Endodermal cell (in vitro differentiated cells): ENCODE data around the gene SGCD. TPM values are rescaled to one million over a fixed set of nuclear protein-coding genes. Genes with fewer than 3 reads are reported as not detected.

Source experiments
- DNase-seq: peaks from one replicate; pipeline ENCODE4 v3.0.0-alpha.2; 2017
- H3K27ac ChIP-seq: 2 replicates; pipeline ENCODE4 v1.5.1; 2013; ENCODE audit warnings: mild to moderate bottlenecking, low read depth, low read length, moderate library complexity
- H3K27me3 ChIP-seq: 2 replicates; pipeline ENCODE4 v1.6.1; 2013; ENCODE audit warnings: mild to moderate bottlenecking, low read length, moderate library complexity; ENCODE audit not compliant: insufficient read depth, control insufficient read depth, poor library complexity, severe bottlenecking
- H3K36me3 ChIP-seq: 2 replicates; pipeline ENCODE4 v1.7.0; 2013; ENCODE audit warnings: mild to moderate bottlenecking, low read length, moderate library complexity; ENCODE audit not compliant: control insufficient read depth, insufficient read depth
- H3K4me1 ChIP-seq: one replicate; pipeline ENCODE4 v1.7.0; 2013; ENCODE audit warnings: low read length; ENCODE audit not compliant: control insufficient read depth, insufficient read depth
- H3K4me3 ChIP-seq: 2 replicates; pipeline ENCODE4 v1.5.1; 2013; ENCODE audit warnings: mild to moderate bottlenecking, low read length, moderate library complexity
- H3K9ac ChIP-seq: 2 replicates; pipeline ENCODE4 v1.6.1; 2013; ENCODE audit warnings: mild to moderate bottlenecking, low read length, moderate library complexity; ENCODE audit not compliant: poor library complexity, severe bottlenecking; ENCODE audit errors: extremely low read depth
- H3K9me3 ChIP-seq: 2 replicates; pipeline ENCODE4 v1.6.1; 2013; ENCODE audit warnings: mild to moderate bottlenecking, low read length, moderate library complexity; ENCODE audit not compliant: control insufficient read depth
- H3K27ac Mint-ChIP-seq: 2 replicates; pipeline ENCODE4 v1.8.0; 2020; ENCODE audit warnings: mixed read lengths
- H3K27me3 Mint-ChIP-seq: 2 replicates; pipeline ENCODE4 v1.8.0; 2021; ENCODE audit warnings: mild to moderate bottlenecking, mixed read lengths; ENCODE audit not compliant: insufficient read depth
- H3K36me3 Mint-ChIP-seq: 2 replicates; pipeline ENCODE4 v1.8.0; 2020; ENCODE audit warnings: low read depth, mixed read lengths
- H3K4me1 Mint-ChIP-seq: 2 replicates; pipeline ENCODE4 v1.8.0; 2020; ENCODE audit warnings: mixed read lengths
- H3K4me3 Mint-ChIP-seq: 2 replicates; pipeline ENCODE4 v1.8.0; 2020; ENCODE audit warnings: mild to moderate bottlenecking, moderate library complexity, mixed read lengths
- H3K9me3 Mint-ChIP-seq: 2 replicates; pipeline ENCODE4 v1.8.0; 2020; ENCODE audit warnings: mild to moderate bottlenecking, mixed read lengths
- CTCF ChIP-seq: fragments of 200-600 bp; sonication (generic); conservative IDR thresholded peaks from 2 replicates; pipeline ENCODE4 v1.5.0; 2021; ENCODE audit warnings: antibody characterized with exemption, mild to moderate bottlenecking
- WGBS, 2 experiments: methylation state at CpG; one replicate each; pipeline versions ENCODE4 v1.1.5 to v1.1.7; 2013; ENCODE audit warnings: missing lambda C conversion rate in 2 of 2, mixed read lengths in 1 of 2; ENCODE audit not compliant: insufficient coverage in 1 of 2, insufficient read length in 1 of 2; 5-methylcytosine and 5-hydroxymethylcytosine counted together
- total RNA-seq, 2 donors: library from RNA; stranded (reverse); fragmentation: NEBNext Ultra II Directional in 1 of 2; extraction: Animal tissue kit (Norgen Biotek cat#: 25700) in 1 of 2; gene quantifications; 2 replicates in 1 of 2; 3 replicates in 1 of 2; pipeline ENCODE4 v1.2.1, GENCODE V29; 2021

SGCD gene
- total RNA-seq, 2 donors from 2014 or later = 0.04 to 0.42 TPM

DNA sequence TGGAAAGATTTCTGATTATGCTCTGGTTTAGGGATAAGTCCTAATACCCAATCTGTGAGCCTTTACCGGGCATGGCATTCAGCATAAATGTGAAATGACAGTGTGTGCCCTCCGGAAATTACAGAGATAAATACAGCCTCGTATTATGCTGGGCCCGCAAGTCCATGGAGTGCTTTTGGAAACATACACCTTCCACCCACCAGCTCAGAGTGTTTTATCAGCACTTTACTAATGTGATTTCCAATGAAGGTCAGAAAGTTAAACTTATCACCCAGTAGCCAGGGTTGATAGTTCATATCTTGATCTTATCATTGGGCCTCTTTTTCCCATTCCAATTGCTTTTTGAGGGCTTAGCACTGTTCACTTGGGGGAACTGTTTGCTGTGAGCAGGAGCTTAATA, 94.8 kb downstream of the SGCD start:
- peaks cover 10% of the 10 kb centered on the region for H3K4me1 ChIP-seq
- no peak overlapping the region for H3K27ac Mint-ChIP-seq
- H3K4me3 Mint-ChIP-seq = no peak overlapping the region
- H3K9ac ChIP-seq = no peak overlapping the region
- TF ChIP-seq CTCF = no peak
- H3K9me3 Mint-ChIP-seq = no peaks in the 10 kb centered on the region
- H3K4me1 Mint-ChIP-seq = peaks cover 24% of the 10 kb centered on the region
- WGBS, 2 experiments = 58 to 73% methylated on average over 3 to 4 of the region's 4 CpGs
- H3K27me3 Mint-ChIP-seq = peaks cover 33% of the 10 kb centered on the region
- no peaks in the 10 kb centered on the region for H3K36me3 Mint-ChIP-seq
- peaks cover 4% of the 10 kb centered on the region for H3K27me3 ChIP-seq
- H3K4me3 ChIP-seq = peak overlapping the region; percentile 32
- H3K9me3 ChIP-seq = no peaks in the 10 kb centered on the region
- no peak overlapping the region for H3K27ac ChIP-seq
- no peak for DNase-seq
- H3K36me3 ChIP-seq = no peaks in the 10 kb centered on the region

GRCh38 chr5:156423597-156423996, 96.6 kb downstream of the SGCD start:
- Mint-ChIP-seq H3K4me3 (no peak overlapping the region), H3K27ac (no peak overlapping the region)
- no peak overlapping the region for H3K27ac ChIP-seq

GRCh38 chr5:156427315-156427714, 100.4 kb downstream of the SGCD start:
- H3K4me1 Mint-ChIP-seq = peaks cover 8% of the 10 kb centered on the region
- H3K4me3 Mint-ChIP-seq = no peak overlapping the region
- peaks cover 10% of the 10 kb centered on the region for H3K9me3 ChIP-seq
- H3K9me3 Mint-ChIP-seq = no peaks in the 10 kb centered on the region
- peaks cover 4% of the 10 kb centered on the region for H3K4me1 ChIP-seq
- WGBS, 2 experiments = 88 to 95% methylated on average over 2 to 4 of the region's 4 CpGs
- no peak overlapping the region for H3K27ac ChIP-seq
- H3K27ac Mint-ChIP-seq = no peak overlapping the region
- no peak overlapping the region for H3K4me3 ChIP-seq
- H3K36me3 ChIP-seq = no peaks in the 10 kb centered on the region
- no peak for TF ChIP-seq CTCF
- H3K9ac ChIP-seq = no peak overlapping the region
- no peaks in the 10 kb centered on the region for H3K27me3 ChIP-seq
- peaks cover 4% of the 10 kb centered on the region for H3K27me3 Mint-ChIP-seq
- no peak for DNase-seq
- no peaks in the 10 kb centered on the region for H3K36me3 Mint-ChIP-seq

More at GRCh38 chr5:156423597-156423996, 96.6 kb downstream of the SGCD start:
- Mint-ChIP-seq H3K36me3 (no peaks in the 10 kb centered on the region), H3K27me3 (peaks cover 20% of the 10 kb centered on the region), H3K4me1 (peaks cover 24% of the 10 kb centered on the region), H3K9me3 (no peaks in the 10 kb centered on the region)
- H3K36me3 ChIP-seq = no peaks in the 10 kb centered on the region
- peaks cover 10% of the 10 kb centered on the region for H3K4me1 ChIP-seq
- no peak for TF ChIP-seq CTCF
- H3K9ac ChIP-seq = no peak overlapping the region
- 94 to 100% methylated on average over 2 to 3 of the region's 3 CpGs for WGBS, 2 experiments
- no peak for DNase-seq
- H3K27me3 ChIP-seq = no peaks in the 10 kb centered on the region
- H3K9me3 ChIP-seq = no peaks in the 10 kb centered on the region
- H3K4me3 ChIP-seq = no peak overlapping the region
